Measurements from ENCODE around the gene FOXO6. TPM values are rescaled to one million over a fixed set of nuclear protein-coding genes. Genes with fewer than 3 reads are reported as not detected.

The FOXO6 gene
- total and polyA plus RNA-seq, 2 of the 13 experiments (the other 11 are each of a cell fraction or from before 2014, with no cell fraction given) = 0.13 TPM; not detected in 1

DNA sequence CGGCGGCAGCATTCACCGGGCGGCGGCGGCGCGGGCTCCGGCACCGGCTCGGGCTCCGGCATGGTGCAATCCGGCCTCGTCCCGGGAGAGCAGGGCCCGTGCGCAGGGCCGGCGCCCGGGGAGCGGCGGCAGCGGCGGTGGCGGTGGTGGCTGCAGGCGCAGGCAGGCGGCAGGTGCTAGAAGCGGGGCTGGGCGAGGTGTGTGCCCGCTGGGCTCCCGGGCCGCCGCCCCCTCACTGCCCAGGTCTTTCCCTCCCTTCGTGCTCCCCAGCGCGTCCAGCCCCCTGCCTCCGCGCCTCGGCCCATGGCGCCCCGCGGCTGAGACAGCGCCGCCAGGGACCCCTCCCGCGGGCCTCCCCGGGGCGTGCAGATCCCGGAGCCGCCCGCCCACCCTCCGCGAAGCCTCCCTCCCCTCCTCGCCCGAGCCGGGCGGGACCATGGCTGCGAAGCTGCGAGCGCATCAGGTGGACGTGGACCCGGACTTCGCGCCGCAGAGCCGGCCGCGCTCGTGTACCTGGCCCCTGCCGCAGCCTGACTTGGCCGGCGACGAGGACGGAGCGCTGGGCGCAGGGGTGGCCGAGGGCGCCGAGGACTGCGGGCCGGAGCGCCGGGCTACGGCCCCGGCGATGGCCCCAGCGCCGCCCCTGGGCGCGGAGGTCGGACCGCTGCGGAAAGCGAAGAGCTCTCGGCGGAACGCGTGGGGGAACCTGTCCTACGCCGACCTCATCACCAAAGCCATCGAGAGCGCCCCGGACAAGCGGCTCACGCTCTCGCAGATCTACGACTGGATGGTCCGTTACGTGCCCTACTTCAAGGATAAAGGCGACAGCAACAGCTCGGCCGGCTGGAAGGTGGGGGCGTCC, 492 bp downstream of the FOXO6 start (continued):
- TF ChIP-seq, protein P1, sequence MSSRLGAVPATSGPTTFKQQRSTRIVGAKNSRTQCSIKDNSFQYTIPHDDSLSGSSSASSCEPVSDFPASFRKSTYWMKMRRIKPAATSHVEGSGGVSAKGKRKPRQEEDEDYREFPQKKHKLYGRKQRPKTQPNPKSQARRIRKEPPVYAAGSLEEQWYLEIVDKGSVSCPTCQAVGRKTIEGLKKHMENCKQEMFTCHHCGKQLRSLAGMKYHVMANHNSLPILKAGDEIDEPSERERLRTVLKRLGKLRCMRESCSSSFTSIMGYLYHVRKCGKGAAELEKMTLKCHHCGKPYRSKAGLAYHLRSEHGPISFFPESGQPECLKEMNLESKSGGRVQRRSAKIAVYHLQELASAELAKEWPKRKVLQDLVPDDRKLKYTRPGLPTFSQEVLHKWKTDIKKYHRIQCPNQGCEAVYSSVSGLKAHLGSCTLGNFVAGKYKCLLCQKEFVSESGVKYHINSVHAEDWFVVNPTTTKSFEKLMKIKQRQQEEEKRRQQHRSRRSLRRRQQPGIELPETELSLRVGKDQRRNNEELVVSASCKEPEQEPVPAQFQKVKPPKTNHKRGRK (CRISPR knock-in tag; IDR thresholded peaks at IDR 0.05) = no peak
- TF ChIP-seq ZNF121 (CRISPR knock-in tag; IDR thresholded peaks at IDR 0.05) (no peak), HES4 (CRISPR knock-in tag; IDR thresholded peaks at IDR 0.05; ENCODE audit: borderline replicate concordance) (peak; percentile 43; the same call in 1 of the 2 replicates), SALL1 (CRISPR knock-in tag; IDR thresholded peaks at IDR 0.05) (peak; percentile 61), NRL (CRISPR knock-in tag; IDR thresholded peaks at IDR 0.05; ENCODE audit: borderline replicate concordance) (no peak), EED (CRISPR knock-in tag; IDR thresholded peaks at IDR 0.05) (peak; percentile 60; the same call in 1 of the 2 replicates), SSRP1 (CRISPR knock-in tag; IDR thresholded peaks at IDR 0.05) (no peak), REXO4 (CRISPR knock-in tag; IDR thresholded peaks at IDR 0.05; ENCODE audit: borderline replicate concordance) (peak; percentile 73; the same call in 1 of the 2 replicates), MEIS2 (CRISPR knock-in tag; IDR thresholded peaks at IDR 0.05) (peak; percentile 58; the same call in 1 of the 2 replicates), ZNF652 (CRISPR knock-in tag; IDR thresholded peaks at IDR 0.05; ENCODE audit: borderline replicate concordance, low read depth) (no peak), ZSCAN31 (CRISPR knock-in tag; IDR thresholded peaks at IDR 0.05; ENCODE audit: low read depth) (peak; percentile 35; the same call in 1 of the 2 replicates), TSC22D2 (CRISPR knock-in tag; IDR thresholded peaks at IDR 0.05; ENCODE audit: borderline replicate concordance) (no peak), TBX2 (CRISPR knock-in tag; IDR thresholded peaks at IDR 0.05; ENCODE audit: borderline replicate concordance) (0 out of 2 replicates have a peak, but pooled peaks have one; percentile 6), SNAI1 (CRISPR knock-in tag; IDR thresholded peaks at IDR 0.05; ENCODE audit: borderline replicate concordance) (no peak), ZNF616 (CRISPR knock-in tag; IDR thresholded peaks at IDR 0.05; ENCODE audit: low read depth) (peak; percentile 55; the same call in 1 of the 2 replicates), ZNF530 (CRISPR knock-in tag; IDR thresholded peaks at IDR 0.05; ENCODE audit: low read depth) (no peak), SMAD1 (CRISPR knock-in tag; IDR thresholded peaks at IDR 0.05; ENCODE audit: borderline replicate concordance, low read depth) (peak; percentile 45; the same call in 1 of the 2 replicates)
- TF ChIP-seq, protein P2, sequence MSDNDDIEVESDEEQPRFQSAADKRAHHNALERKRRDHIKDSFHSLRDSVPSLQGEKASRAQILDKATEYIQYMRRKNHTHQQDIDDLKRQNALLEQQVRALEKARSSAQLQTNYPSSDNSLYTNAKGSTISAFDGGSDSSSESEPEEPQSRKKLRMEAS (IDR thresholded peaks at IDR 0.05) = peak; percentile 81
- TF ChIP-seq, protein P3, sequence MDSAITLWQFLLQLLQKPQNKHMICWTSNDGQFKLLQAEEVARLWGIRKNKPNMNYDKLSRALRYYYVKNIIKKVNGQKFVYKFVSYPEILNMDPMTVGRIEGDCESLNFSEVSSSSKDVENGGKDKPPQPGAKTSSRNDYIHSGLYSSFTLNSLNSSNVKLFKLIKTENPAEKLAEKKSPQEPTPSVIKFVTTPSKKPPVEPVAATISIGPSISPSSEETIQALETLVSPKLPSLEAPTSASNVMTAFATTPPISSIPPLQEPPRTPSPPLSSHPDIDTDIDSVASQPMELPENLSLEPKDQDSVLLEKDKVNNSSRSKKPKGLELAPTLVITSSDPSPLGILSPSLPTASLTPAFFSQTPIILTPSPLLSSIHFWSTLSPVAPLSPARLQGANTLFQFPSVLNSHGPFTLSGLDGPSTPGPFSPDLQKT (CRISPR knock-in tag; IDR thresholded peaks at IDR 0.05; ENCODE audit: borderline replicate concordance) = no peak
- TF ChIP-seq, protein P4, sequence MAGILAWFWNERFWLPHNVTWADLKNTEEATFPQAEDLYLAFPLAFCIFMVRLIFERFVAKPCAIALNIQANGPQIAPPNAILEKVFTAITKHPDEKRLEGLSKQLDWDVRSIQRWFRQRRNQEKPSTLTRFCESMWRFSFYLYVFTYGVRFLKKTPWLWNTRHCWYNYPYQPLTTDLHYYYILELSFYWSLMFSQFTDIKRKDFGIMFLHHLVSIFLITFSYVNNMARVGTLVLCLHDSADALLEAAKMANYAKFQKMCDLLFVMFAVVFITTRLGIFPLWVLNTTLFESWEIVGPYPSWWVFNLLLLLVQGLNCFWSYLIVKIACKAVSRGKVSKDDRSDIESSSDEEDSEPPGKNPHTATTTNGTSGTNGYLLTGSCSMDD (CRISPR knock-in tag; IDR thresholded peaks at IDR 0.05) = peak; percentile 78; the same call in 1 of the 2 replicates

All from HepG2 (cell line).